ENCODE results near the gene CDK12.

GRCh38 chr17:39541652-39542051 lies 80.4 kb downstream of the CDK12 start:
- no peak for TF ChIP-seq CTCF (IDR thresholded peaks at IDR 0.05)
- TF ChIP-seq POLR2A (IDR thresholded peaks at IDR 0.05) = no peak

Measured in adrenal gland (tissue), 5 donors.